Ovary (tissue), 9 donors: ENCODE data around the gene SVIL. TPM values are rescaled to one million over a fixed set of nuclear protein-coding genes. Genes with fewer than 3 reads are reported as not detected.
A peak's percentile ranks its signal among the peaks of the same experiment; 100 is the strongest.

Experiments used
- DNase-seq, 5 donors: peaks; one replicate each; pipeline ENCODE4 v3.0.0-alpha.2; 2019 to 2020
- H3K27ac ChIP-seq, 2 donors: fragments of 200-600 bp; one replicate each; pipeline versions ENCODE4 v1.5.1 to v1.8.0; 2019 to 2022
- H3K27me3 ChIP-seq: fragments of 200-600 bp; one replicate; pipeline ENCODE4 v1.8.0; 2022
- H3K36me3 ChIP-seq: fragments of 200-600 bp; sonication (generic); one replicate; pipeline ENCODE4 v1.5.1; 2019
- H3K4me1 ChIP-seq: one replicate; pipeline ENCODE4 v1.8.1; 2013; ENCODE audit warnings: mild to moderate bottlenecking, moderate library complexity; ENCODE audit not compliant: insufficient read depth
- H3K4me3 ChIP-seq: fragments of 200-600 bp; sonication (generic); one replicate; pipeline ENCODE4 v1.5.1; 2017
- H3K9me3 ChIP-seq, 2 donors: fragments of 200-600 bp in 1 of 2; sonication (generic) in 1 of 2; one replicate each; pipeline versions ENCODE4 v1.5.1 to v1.8.1; 2013 to 2019; ENCODE audit warnings: mild to moderate bottlenecking in 1 of 2, moderate library complexity in 1 of 2
- EP300 ChIP-seq: sonication (generic); formaldehyde crosslinking; IDR thresholded peaks from one replicate; pipeline ENCODE4 v1.6.1; 2017; ENCODE audit warnings: antibody characterized with exemption
- POLR2A ChIP-seq: fragments of 450-650 bp; IDR thresholded peaks from one replicate; pipeline ENCODE4 v1.6.1; 2017; ENCODE audit warnings: antibody characterized with exemption, mild to moderate bottlenecking, moderate library complexity
- WGBS, 3 donors: extraction: QIAGEN DNeasy Blood & Tissue Kit in 1 of 3; methylation state at CpG; one replicate each; pipeline versions ENCODE4 v1.1.5 to v1.1.7; 2013 to 2017; 5-methylcytosine and 5-hydroxymethylcytosine counted together
- intact Hi-C, 4 donors: fragments of 100-400 bp; cut with DNase I; formaldehyde crosslinking; loops; one replicate each; pipeline versions ENCODE4 v1.11.0 to v1.15.1; 2022 to 2023
- polyA plus RNA-seq, 2 donors: library from polyadenylated mRNA; stranded (reverse); fragments of 200-250 nt in 1 of 2; fragments of 350-450 nt in 1 of 2; fragmentation: Illumina TruSeq in 1 of 2; extraction: RNeasy Lipid Tissue Mini Kit (QIAGEN cat#74804) in 1 of 2; gene quantifications; one replicate each; pipeline ENCODE4 v1.2.3, GENCODE V29; 2013 to 2014
- total RNA-seq, 7 donors: library from RNA; depleted of rRNA in 2 of 7; stranded (reverse); fragments of >200 nt in 2 of 7; fragmentation: NEBNext Ultra II Directional in 3 of 7; extraction: Animal tissue kit (Norgen Biotek cat#: 25700) in 3 of 7; gene quantifications; one replicate each; pipeline versions ENCODE4 v1.1.0 to v1.2.4, GENCODE V29; 2016 to 2023
- TF ChIP-seq, protein P1 (sequence below), 3 donors: fragments of 450-650 bp in 2 of 3; fragments of 200-600 bp in 1 of 3; IDR thresholded peaks; one replicate each; pipeline versions ENCODE4 v1.5.1 to v1.8.0; 2016 to 2022; ENCODE audit warnings: antibody characterized with exemption in 3 of 3, mild to moderate bottlenecking in 1 of 3
- donor health status: DM: no; HTN: no; CAD: no; lungs with moderate emphysema.
- donor health status: DM: no; HTN: no; CAD: no.
- donor health status: Bipolar disorder and iron deficiency.
- donor health status: DM: yes; HTN: yes; CAD: no.
- donor health status: DM: no; HTN: no; CAD: no.
- donor health status: DM: yes; HTN: yes; CAD: no.

Gene SVIL
- total and polyA plus RNA-seq, 9 donors, result 49.9 to 225 (median 139) TPM

DNA sequence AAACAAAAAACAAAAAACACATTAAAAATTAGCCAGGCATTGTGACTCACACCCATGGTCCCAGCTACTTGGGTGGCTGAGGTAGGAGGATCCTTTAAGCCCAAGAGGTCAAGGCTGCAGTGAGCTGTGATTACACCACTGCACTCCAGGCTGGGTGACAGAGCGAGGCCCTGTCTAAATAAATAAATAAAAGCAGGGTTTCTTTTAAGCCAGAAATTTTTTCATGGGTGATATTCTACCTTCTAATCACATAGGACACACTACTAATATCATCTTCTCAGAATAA, 14.2 kb upstream of the SVIL start:
- Histone ChIP-seq H3K36me3 (no peaks in the 10 kb centered on the region), H3K27me3 (no peaks in the 10 kb centered on the region), H3K27ac (peak overlapping the region; percentile 34 to 75), H3K9me3 (no peaks in the 10 kb centered on the region), H3K4me1 (peaks cover 27% of the 10 kb centered on the region), H3K4me3 (no peak overlapping the region)
- peak in 4 of 5 donors; percentile 55 to 75 (median 62) for DNase-seq
- 41 to 68% (median 54%) methylated on average over 1 of the region's 1 CpG for WGBS, 3 donors
- intact Hi-C loops, result loop anchor here in 2 of 4 donors (10.0 kb wide), 1 partner anchor 86 kb away; no protein-coding TSS in a partner anchor
- TF ChIP-seq, protein P1, sequence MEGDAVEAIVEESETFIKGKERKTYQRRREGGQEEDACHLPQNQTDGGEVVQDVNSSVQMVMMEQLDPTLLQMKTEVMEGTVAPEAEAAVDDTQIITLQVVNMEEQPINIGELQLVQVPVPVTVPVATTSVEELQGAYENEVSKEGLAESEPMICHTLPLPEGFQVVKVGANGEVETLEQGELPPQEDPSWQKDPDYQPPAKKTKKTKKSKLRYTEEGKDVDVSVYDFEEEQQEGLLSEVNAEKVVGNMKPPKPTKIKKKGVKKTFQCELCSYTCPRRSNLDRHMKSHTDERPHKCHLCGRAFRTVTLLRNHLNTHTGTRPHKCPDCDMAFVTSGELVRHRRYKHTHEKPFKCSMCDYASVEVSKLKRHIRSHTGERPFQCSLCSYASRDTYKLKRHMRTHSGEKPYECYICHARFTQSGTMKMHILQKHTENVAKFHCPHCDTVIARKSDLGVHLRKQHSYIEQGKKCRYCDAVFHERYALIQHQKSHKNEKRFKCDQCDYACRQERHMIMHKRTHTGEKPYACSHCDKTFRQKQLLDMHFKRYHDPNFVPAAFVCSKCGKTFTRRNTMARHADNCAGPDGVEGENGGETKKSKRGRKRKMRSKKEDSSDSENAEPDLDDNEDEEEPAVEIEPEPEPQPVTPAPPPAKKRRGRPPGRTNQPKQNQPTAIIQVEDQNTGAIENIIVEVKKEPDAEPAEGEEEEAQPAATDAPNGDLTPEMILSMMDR (IDR thresholded peaks at IDR 0.05), result no peak
- TF ChIP-seq EP300, result no peak
- TF ChIP-seq POLR2A, result no peak

DNA sequence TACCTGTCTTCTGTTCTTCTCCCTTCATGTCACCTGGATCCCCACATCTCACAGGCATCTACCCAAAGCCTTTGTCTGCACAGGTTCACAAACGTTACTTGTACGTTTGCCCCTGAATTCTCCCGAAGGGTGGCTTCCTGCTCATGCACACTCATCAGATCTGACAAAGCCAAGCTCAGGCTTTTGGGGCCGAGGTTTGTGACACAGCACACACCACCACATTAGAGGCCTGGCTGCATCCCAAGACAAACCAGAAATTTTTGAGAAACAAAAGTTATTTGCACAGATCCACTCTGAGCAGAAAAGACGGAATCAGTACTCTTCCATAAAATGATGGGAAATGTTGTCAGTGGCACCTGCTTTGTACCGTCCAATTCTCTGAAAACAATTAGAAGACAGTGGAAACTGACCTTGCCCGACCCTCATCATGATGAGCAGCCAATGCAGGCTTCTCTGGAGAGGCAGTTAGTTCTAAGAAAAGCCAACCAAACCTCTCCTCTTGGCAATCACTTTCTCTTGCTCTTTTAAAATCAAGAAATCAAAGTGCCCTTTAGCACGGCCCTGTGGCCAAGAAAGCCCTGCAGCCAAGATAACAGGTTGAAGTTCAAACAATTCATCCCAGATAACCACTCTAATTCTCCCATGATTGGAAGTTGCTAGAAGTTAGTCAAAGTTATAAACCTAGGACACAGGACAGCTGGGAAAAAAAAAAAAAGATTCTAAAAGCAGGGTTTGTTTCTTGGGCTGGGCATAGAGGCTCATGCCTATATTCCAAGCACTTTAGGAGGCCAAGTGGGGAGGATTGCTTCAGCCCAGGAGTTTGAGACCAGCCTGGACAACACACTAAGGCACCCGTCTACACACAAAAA, 13.6 kb upstream of the SVIL start:
- WGBS, 3 donors, result 25 to 29% (median 25%) methylated on average over 9 of the region's 9 CpGs
- DNase-seq, result peak in 2 of 5 donors; percentile 43 to 49
- Histone ChIP-seq H3K27me3 (no peaks in the 10 kb centered on the region), H3K4me3 (no peak overlapping the region), H3K4me1 (peaks cover 31% of the 10 kb centered on the region), H3K36me3 (no peaks in the 10 kb centered on the region), H3K9me3 (no peaks in the 10 kb centered on the region), H3K27ac (peak overlapping the region; percentile 34 to 75)
- TF ChIP-seq EP300, result no peak
- TF ChIP-seq POLR2A, result no peak
- TF ChIP-seq, protein P1 (IDR thresholded peaks at IDR 0.05), result no peak
- intact Hi-C loops, result loop anchor here in 2 of 4 donors (10.0 kb wide), 1 partner anchor 86 kb away; no protein-coding TSS in a partner anchor

DNA sequence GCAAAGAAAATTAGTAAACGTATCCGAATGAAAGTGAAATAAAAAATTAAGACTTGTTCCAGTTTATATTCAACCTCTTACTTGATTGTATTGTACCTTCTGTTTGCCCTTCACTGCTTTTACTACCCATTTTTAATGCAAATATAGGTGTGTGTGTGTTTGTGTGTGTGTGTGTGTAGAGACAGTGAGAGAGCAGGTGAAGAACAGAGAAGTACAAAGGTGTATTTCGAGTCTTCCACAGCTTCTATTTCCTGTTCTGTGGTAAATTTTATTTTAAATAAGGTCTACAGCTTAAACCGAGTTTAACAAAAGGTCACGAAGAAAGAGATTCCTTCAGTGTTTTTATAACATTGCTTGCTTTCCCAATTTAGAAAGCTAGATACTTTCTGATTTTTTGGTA, 12.7 kb upstream of the SVIL start:
- TF ChIP-seq POLR2A (no peak), EP300 (no peak)
- TF ChIP-seq, protein P1 (IDR thresholded peaks at IDR 0.05), result no peak
- Histone ChIP-seq H3K27me3 (no peaks in the 10 kb centered on the region), H3K4me3 (no peak overlapping the region), H3K27ac (peak overlapping the region in 1 of 2 donors; percentile 75), H3K4me1 (peaks cover 39% of the 10 kb centered on the region), H3K9me3 (no peaks in the 10 kb centered on the region), H3K36me3 (no peaks in the 10 kb centered on the region)
- intact Hi-C loops, result loop anchor here in 2 of 4 donors (10.0 kb wide), 1 partner anchor 87 kb away; no protein-coding TSS in a partner anchor
- DNase-seq, result no peak
- 8 to 15% (median 11%) methylated on average over 5 of the region's 5 CpGs for WGBS, 3 donors

DNA sequence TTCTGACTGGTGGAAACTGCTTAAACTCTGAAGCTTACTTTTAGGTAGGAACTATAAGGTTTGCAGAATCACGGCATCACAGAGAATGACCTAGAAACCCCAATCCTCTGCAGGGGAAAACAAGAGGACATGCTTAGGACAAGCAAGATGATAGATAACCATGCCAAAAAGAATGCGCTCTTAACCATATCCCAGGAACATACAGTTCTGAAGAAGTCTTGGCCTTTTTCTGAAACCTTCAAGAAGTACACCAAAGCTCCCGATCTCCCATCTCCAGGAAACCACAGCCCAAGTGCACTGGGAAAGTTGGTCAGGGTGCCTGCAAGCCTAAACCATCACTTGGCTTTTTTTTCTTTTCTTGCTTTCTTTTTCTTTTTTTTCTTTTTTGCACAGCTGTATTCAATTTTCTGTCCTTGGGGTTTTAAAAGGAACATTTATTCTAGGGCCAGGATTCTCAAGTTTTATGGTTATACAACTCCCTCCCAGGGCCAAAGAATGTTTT, 12.2 kb upstream of the SVIL start:
- intact Hi-C loops, result loop anchor here in 2 of 4 donors (10.0 kb wide), 1 partner anchor 88 kb away; no protein-coding TSS in a partner anchor
- DNase-seq, result no peak
- H3K36me3 ChIP-seq, result no peaks in the 10 kb centered on the region
- no peak overlapping the region for H3K4me3 ChIP-seq
- TF ChIP-seq, protein P1 (IDR thresholded peaks at IDR 0.05), result no peak
- TF ChIP-seq EP300, result no peak
- peaks cover 40% of the 10 kb centered on the region for H3K4me1 ChIP-seq
- H3K27me3 ChIP-seq, result no peaks in the 10 kb centered on the region
- no peaks in the 10 kb centered on the region for H3K9me3 ChIP-seq
- H3K27ac ChIP-seq, result peak overlapping the region; percentile 9 to 75
- WGBS, 3 donors, result 8 to 12% (median 10%) methylated on average over 3 of the region's 3 CpGs
